ENCODE measurements around the gene GALK1.

GALK1 gene

GRCh38 chr17:75753514-75754377, 11.2 kb downstream of the GALK1 start:
- H3K4me1 ChIP-seq (ENCODE audit: low read length): peaks cover 29% of the 10 kb centered on the region
- peak; percentile 58 for TF ChIP-seq CTCF (IDR thresholded peaks at IDR 0.05; ENCODE audit: low read depth, low read length)
- no peak for TF ChIP-seq EZH2phosphoT487 (IDR thresholded peaks at IDR 0.05; ENCODE audit: low read depth)
- H3K36me3 ChIP-seq (replicated peaks; ENCODE audit: low read depth, low read length): no peaks in the 10 kb centered on the region
- H3K27me3 ChIP-seq (ENCODE audit: low read depth, low read length): no peaks in the 10 kb centered on the region
- peak overlapping the region; percentile 84 for H3K4me3 ChIP-seq (ENCODE audit: low read length)
- no peaks in the 10 kb centered on the region for H3K79me2 ChIP-seq (ENCODE audit: low read length)
- H3K9ac ChIP-seq (ENCODE audit: low read length): peak overlapping the region; percentile 86
- no peaks in the 10 kb centered on the region for H4K20me1 ChIP-seq (ENCODE audit: insufficient read depth, low read length)
- peak overlapping the region; percentile 38 for H3K27ac ChIP-seq (ENCODE audit: low read length)
- no peaks in the 10 kb centered on the region for H3K9me3 ChIP-seq (ENCODE audit: insufficient read depth, low read length)
- H3K4me2 ChIP-seq (ENCODE audit: low read length): peak overlapping the region; percentile 96
- peak overlapping the region; percentile 84 for H2AFZ ChIP-seq (ENCODE audit: low read depth, low read length)

- H3K9ac ChIP-seq (ENCODE audit: low read length): peak overlapping the region; percentile 86
- H3K4me1 ChIP-seq (ENCODE audit: low read length): peaks cover 29% of the 10 kb centered on the region
- no peaks in the 10 kb centered on the region for H4K20me1 ChIP-seq (ENCODE audit: insufficient read depth, low read length)
- no peaks in the 10 kb centered on the region for H3K27me3 ChIP-seq (ENCODE audit: low read depth, low read length)
- H3K4me3 ChIP-seq (ENCODE audit: low read length): peak overlapping the region; percentile 84
- H3K79me2 ChIP-seq (ENCODE audit: low read length): no peaks in the 10 kb centered on the region
- TF ChIP-seq CTCF (IDR thresholded peaks at IDR 0.05; ENCODE audit: low read depth, low read length) (peak; percentile 49), EZH2phosphoT487 (IDR thresholded peaks at IDR 0.05; ENCODE audit: low read depth) (no peak)
- peak overlapping the region; percentile 96 for H3K4me2 ChIP-seq (ENCODE audit: low read length)
- no peaks in the 10 kb centered on the region for H3K36me3 ChIP-seq (replicated peaks; ENCODE audit: low read depth, low read length)
- peak overlapping the region; percentile 84 for H2AFZ ChIP-seq (ENCODE audit: low read depth, low read length)
- peak overlapping the region; percentile 38 for H3K27ac ChIP-seq (ENCODE audit: low read length)
- no peaks in the 10 kb centered on the region for H3K9me3 ChIP-seq (ENCODE audit: insufficient read depth, low read length)
Observed at GRCh38 chr17:75752802-75753513, 12.0 kb downstream of the GALK1 start.

GRCh38 chr17:75752405-75752709, 12.6 kb downstream of the GALK1 start:
- Histone ChIP-seq H3K4me2 (ENCODE audit: low read length) (0 out of 2 replicates have a peak overlapping the region, but pooled peaks have one; percentile 96), H3K79me2 (ENCODE audit: low read length) (no peaks in the 10 kb centered on the region), H3K9ac (ENCODE audit: low read length) (no peak overlapping the region), H3K9me3 (ENCODE audit: insufficient read depth, low read length) (no peaks in the 10 kb centered on the region), H2AFZ (ENCODE audit: low read depth, low read length) (no peak overlapping the region), H3K27me3 (ENCODE audit: low read depth, low read length) (no peaks in the 10 kb centered on the region), H3K36me3 (replicated peaks; ENCODE audit: low read depth, low read length) (no peaks in the 10 kb centered on the region), H3K4me3 (ENCODE audit: low read length) (no peak overlapping the region), H4K20me1 (ENCODE audit: insufficient read depth, low read length) (no peaks in the 10 kb centered on the region), H3K27ac (ENCODE audit: low read length) (no peak overlapping the region), H3K4me1 (ENCODE audit: low read length) (peaks cover 32% of the 10 kb centered on the region)
- TF ChIP-seq EZH2phosphoT487 (IDR thresholded peaks at IDR 0.05; ENCODE audit: low read depth) (no peak), CTCF (IDR thresholded peaks at IDR 0.05; ENCODE audit: low read depth, low read length) (no peak)

GRCh38 chr17:75751676-75752404, 13.2 kb downstream of the GALK1 start:
- no peak overlapping the region for H2AFZ ChIP-seq (ENCODE audit: low read depth, low read length)
- H3K4me1 ChIP-seq (ENCODE audit: low read length): peaks cover 32% of the 10 kb centered on the region
- no peak overlapping the region for H3K9ac ChIP-seq (ENCODE audit: low read length)
- no peaks in the 10 kb centered on the region for H3K36me3 ChIP-seq (replicated peaks; ENCODE audit: low read depth, low read length)
- no peak overlapping the region for H3K4me2 ChIP-seq (ENCODE audit: low read length)
- H3K27ac ChIP-seq (ENCODE audit: low read length): no peak overlapping the region
- H3K27me3 ChIP-seq (ENCODE audit: low read depth, low read length): no peaks in the 10 kb centered on the region
- no peak overlapping the region for H3K4me3 ChIP-seq (ENCODE audit: low read length)
- TF ChIP-seq EZH2phosphoT487 (IDR thresholded peaks at IDR 0.05; ENCODE audit: low read depth): no peak
- TF ChIP-seq CTCF (IDR thresholded peaks at IDR 0.05; ENCODE audit: low read depth, low read length): no peak
- no peaks in the 10 kb centered on the region for H3K79me2 ChIP-seq (ENCODE audit: low read length)
- H3K9me3 ChIP-seq (ENCODE audit: insufficient read depth, low read length): no peaks in the 10 kb centered on the region
- H4K20me1 ChIP-seq (ENCODE audit: insufficient read depth, low read length): no peaks in the 10 kb centered on the region

Measured in OCI-LY3 (cell line).